Middle frontal gyrus (tissue), 1 donor: Measurements from ENCODE around the gene USH1C.

ENCODE experiments used
- DNase-seq: peaks from one replicate; pipeline ENCODE4 v3.0.0-alpha.2; 2015; ENCODE audit warnings: low spot score; ENCODE audit errors: extremely low spot score

The USH1C gene

GRCh38 chr11:17571431-17572358 is 27.5 kb upstream of the USH1C start:
- no peak for DNase-seq

- DNase-seq, result no peak
Observed at GRCh38 chr11:17570034-17570433, 25.8 kb upstream of the USH1C start.

- DNase-seq, result no peak
Observed at GRCh38 chr11:17568944-17569343, 24.7 kb upstream of the USH1C start.

GRCh38 chr11:17564687-17565042 is 20.4 kb upstream of the USH1C start:
- DNase-seq, result no peak

- DNase-seq, result no peak
Observed at GRCh38 chr11:17563961-17564686, 19.9 kb upstream of the USH1C start.

- DNase-seq, result no peak
Observed at GRCh38 chr11:17563231-17563646, 19.0 kb upstream of the USH1C start.

- DNase-seq, result no peak
Observed at GRCh38 chr11:17561526-17561925, 17.3 kb upstream of the USH1C start.

GRCh38 chr11:17561111-17561415 is 16.8 kb upstream of the USH1C start:
- DNase-seq, result no peak

GRCh38 chr11:17560281-17561110 is 16.3 kb upstream of the USH1C start:
- no peak for DNase-seq

- DNase-seq, result no peak
Observed at GRCh38 chr11:17559341-17560087, 15.3 kb upstream of the USH1C start.

- no peak for DNase-seq
Observed at GRCh38 chr11:17558916-17559315, 14.7 kb upstream of the USH1C start.

GRCh38 chr11:17558025-17558780 is 14.0 kb upstream of the USH1C start:
- no peak for DNase-seq

- no peak for DNase-seq
Observed at GRCh38 chr11:17556999-17557398, 12.8 kb upstream of the USH1C start.

GRCh38 chr11:17554487-17554886 is 10.3 kb upstream of the USH1C start:
- no peak for DNase-seq

GRCh38 chr11:17553249-17553546 is 9.0 kb upstream of the USH1C start:
- DNase-seq, result no peak

- no peak for DNase-seq
Observed at GRCh38 chr11:17552392-17553248, 8.4 kb upstream of the USH1C start.

GRCh38 chr11:17552041-17552355 is 7.8 kb upstream of the USH1C start:
- no peak for DNase-seq

GRCh38 chr11:17551347-17552040 is 7.3 kb upstream of the USH1C start:
- DNase-seq, result no peak
